Hypothalamus (tissue), 51 donors: ENCODE data around the gene AGMO.
"Not testable (repeated sequence)": the region's sequence is repeated elsewhere in the genome, so short reads cannot be mapped to it uniquely, and the experiment has no call there.

Source experiments
- DNase-seq, 51 donors: peaks; one replicate each; lab custom pipeline; 2025; lab: John Stamatoyannopoulos, UW

Gene AGMO

DNA sequence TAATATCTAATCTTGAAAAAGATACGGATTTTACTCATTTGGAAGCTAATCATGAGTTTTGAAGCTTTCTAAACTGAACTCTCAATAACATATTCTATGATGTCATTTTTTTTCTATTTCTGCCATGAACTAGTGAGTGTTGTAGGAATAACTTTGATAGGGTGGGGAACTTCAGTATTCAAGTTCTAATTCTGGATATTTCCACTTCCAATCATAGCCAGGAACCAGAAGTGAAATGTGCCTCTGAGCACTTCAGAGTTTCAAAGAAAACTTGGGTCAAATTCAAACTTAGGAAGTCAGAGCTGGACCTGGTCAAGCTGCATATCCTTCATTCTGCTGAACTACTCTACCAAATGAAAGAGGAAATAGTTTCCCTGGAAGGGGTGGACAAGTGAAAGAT lies 847 bp downstream of the AGMO start:
- peak in 2 of 51 donors; percentile 13 to 25 for DNase-seq

DNA sequence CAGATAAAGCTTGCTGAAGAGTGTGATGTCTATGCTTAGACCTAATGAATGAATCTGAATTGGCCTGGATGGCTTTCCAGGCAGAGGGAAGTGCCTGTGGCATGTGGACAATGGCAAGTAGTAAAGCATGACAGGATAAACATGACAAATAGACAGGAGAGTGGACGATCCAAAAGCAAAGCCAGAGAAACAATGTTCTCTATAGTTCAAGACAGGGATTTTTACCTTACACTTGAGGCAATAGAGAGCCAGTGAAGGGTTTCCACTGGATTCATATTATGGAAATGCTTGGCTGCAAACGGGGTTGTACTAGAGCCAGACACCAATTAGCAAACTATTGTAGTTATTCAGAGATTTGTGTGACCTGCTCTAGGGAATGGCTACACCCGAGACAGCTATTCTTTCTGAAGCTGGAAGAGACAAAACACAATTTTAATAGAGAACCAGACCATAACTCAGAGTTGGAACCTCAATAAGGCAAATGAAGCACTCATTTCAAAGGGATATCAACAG lies 2.3 kb downstream of the AGMO start:
- no peak for DNase-seq

- DNase-seq: no peak
Measured at GRCh38 chr7:15558756-15559155, 3.1 kb downstream of the AGMO start.

- no peak for DNase-seq
Measured at GRCh38 chr7:15557686-15558085, 4.1 kb downstream of the AGMO start.

DNA sequence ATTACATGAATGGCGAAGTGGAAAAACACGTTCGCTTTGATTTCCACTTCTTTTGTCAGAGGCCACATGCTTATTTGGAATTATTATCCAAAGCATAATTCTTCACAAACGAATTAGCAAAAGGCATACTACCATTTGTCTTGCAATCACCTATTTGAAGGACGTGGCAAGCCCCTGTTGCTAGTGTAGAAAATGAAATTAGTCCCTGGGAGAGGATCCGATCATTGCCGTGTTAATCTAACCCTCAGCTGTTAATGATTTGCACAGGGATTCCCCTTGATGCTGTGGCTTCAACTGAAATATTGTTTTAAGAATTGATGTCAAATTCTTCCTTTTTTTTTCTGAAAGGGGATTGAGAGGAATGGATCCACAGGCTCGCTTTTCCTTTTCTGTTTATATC lies 4.6 kb downstream of the AGMO start:
- no peak for DNase-seq

DNA sequence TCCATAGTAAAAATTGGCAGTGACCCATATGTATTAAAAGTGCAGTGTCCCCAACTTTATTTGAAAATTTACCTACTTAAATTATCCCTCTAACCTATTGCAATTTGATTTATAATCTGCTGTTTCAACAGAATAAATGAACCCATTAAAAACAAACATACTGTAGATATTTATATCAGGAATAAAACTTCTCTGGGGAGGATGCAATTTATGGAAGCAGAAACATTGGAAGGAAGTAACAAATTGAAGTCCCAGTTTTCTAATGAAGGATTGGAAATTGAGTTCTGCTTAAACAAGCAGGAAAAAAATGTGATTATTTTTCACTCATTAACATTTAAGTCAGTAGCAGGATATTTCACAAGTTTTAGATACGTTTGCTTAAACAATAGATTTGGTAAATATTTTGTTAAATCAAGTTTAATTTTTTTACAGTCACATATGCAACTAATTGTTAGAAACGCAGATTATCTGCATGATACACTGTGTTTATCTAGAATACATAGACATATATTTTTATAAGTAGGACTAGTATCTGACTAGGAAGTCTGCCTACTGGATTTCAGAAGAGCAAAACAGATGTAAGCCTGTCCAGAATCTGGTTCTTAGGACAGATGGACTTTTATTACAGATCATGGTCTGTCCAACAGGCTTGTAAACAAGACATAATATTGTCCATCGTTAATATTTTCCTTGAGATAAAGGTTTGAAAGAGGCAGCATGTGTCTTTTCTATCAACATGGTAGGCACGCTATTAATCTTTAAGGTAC lies 5.3 kb downstream of the AGMO start:
- no peak for DNase-seq

GRCh38 chr7:15555381-15555859 lies 6.4 kb downstream of the AGMO start:
- no peak for DNase-seq

DNA sequence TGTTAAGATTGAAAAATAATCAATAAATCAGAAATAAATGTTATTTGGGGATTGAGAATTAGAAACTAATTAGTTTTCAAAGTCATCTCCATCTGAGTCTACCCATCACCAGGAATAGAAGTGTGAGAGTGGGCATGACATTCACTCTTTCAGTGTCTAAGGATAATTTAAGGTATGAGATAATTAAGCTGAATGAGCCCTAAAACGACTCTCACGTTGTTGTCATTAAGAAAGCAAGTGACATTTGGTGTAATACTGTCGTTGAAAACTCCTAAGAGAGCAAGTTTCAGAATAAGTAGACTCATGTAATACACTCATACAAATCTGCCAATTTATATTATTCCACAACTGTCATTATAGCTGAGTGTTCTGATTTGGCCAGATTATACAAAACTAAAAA lies 7.1 kb downstream of the AGMO start:
- no peak for DNase-seq

GRCh38 chr7:15554081-15554480 lies 7.7 kb downstream of the AGMO start:
- no peak for DNase-seq

GRCh38 chr7:15547320-15547719 lies 14.5 kb downstream of the AGMO start:
- DNase-seq: not testable (repeated sequence)

DNA sequence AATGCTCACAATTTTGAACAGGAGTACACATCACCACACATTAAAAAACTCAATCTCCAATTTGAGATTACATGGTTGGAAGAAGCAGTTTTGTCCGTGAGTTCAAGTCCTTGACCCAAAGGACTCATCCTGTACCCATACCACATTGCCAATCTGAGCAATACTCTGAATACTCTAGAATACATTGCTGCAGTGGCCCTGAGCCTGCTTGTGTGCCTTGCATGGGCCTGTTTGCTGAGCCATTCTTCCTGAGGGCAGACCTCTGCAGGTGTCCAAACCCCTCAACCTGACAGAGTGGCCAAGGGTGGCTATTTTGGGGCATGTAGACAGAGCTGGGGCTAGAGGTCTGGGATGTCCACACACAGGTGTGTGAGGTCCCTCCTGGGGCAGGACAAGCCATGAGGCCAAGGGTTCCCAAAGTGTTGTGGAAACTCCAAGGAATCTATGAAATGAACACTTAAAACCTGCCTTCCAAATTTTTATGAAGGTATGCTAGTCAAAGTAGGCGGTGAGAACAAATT lies 15.5 kb downstream of the AGMO start:
- no peak for DNase-seq

DNA sequence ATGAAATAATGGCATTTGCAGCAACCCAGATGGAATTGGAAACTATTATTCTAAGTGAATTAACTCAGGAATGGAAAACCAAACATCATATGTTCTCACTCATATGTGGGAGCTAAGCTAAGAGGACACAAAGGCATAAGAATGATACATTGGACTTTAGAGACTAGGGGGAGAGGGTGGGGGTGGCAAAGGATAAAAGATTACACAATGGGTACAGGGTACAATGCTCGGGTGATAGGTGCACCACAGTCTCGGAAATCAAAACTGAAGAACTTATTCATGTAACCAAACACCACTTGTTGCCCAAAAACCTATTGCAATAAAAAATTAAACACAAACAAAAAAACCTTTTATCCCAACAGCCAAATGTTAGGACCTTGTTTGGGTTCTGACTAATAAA lies 17.8 kb downstream of the AGMO start:
- DNase-seq: no peak

- no peak for DNase-seq
Measured at GRCh38 chr7:15543256-15543655, 18.6 kb downstream of the AGMO start.

- DNase-seq: no peak
Measured at GRCh38 chr7:15527648-15528047, 34.2 kb downstream of the AGMO start.

DNA sequence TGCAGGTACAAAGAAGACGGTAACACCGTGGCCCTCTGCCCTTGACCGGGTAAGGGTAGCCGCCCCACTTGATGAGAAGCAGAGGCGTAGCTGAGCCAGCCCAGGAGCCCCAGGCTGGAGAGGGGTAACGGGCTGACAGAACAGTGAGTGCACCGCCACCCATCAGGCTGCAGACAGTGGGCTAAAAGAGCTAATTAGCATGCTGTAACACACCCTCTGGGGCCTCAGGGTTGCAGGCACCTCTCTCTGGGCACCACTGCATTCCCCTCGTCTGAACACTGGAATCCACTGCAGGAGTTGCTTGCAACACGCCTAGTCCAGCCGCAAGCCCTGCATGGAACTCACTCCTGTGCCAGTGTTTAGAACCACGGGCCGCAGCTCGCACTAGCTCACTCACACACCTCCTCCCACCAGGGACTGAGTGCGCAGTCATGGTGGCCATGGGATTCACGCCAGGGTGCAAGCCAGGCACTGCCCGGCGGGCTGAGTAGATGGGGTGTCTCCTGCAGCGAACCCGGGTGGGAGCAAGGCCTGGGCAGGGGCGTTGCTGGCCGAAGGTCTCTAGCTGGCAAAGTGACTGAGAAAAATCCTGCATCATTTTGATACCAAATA lies 36.1 kb downstream of the AGMO start:
- DNase-seq: no peak

DNA sequence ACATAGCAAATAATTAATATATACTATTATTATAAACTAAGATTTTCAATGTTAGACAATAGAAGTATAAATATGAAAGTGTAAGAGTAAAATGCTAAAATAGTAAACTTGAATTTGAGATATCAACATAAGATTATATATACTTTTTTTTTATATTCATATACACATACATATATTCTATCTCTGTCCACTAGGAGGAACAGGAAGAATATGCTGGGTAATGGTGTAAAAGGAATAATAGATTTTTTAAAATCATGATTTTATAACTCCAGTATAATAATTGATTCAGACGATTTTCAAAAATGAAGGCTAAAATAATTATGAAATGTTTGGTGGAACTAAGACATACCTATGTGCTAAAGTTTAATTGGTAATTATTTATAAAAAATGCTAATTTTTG lies 37.7 kb downstream of the AGMO start:
- DNase-seq: no peak

GRCh38 chr7:15517865-15518264 lies 44.0 kb downstream of the AGMO start:
- DNase-seq: not testable (repeated sequence)

DNA sequence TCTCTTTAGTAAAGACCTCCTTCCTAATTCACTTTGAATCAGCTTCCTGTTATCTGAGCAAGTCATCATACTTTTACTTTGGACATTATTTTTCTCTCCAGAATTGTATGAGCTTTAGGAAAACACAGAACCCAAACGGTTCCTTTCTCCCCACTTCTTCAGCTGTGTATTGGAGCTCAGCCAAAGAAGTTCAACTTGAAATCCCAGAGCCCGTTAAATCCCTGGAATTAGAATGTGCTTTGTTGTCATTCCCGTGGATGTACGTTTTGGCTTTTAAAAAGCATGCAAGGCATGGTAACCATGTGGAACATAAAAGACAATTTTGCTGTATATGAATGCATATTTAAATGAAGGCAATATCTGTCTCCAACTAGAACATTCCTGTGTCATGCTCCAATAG lies 46.6 kb downstream of the AGMO start:
- DNase-seq: no peak

DNA sequence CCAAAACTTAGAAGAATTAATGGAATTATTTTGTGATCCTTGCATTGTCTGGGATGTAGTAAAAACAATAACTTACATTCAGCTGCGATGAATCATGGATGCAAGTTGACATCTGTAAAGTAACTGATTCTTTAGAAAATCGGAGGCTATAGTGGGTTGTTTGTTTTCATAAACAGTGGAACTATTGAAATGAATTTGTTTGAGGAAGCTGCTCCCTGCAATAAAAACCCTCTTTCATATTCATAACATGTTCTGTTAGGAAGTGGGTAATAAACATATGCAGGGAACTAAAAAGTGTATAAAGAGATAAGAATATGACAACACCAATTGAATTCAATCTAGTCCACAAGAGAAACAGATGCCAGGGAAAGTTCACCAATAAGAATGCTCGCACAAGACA lies 53.6 kb downstream of the AGMO start:
- peak in 1 of 51 donors; percentile 59 for DNase-seq

GRCh38 chr7:15507708-15508107 lies 54.1 kb downstream of the AGMO start:
- DNase-seq: no peak

DNA sequence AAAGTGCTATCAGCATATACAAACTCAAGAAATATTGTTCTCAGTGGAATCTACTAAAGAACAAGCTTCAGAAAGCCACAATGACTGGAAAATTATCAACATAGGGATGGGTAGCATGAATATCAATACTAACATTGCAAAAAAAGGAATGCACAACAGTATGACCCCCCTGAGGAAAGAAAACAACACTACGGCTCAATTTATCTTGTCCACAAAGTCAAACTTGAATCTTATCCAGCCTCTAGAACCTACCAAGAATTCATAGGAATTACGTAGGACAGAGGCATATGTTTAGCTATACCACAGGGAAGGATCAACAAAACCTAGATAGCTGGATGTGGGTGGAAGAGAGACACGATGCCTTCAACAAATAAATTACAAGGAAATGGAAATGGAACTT lies 54.6 kb downstream of the AGMO start:
- no peak for DNase-seq

- DNase-seq: no peak
Measured at GRCh38 chr7:15505761-15506160, 56.1 kb downstream of the AGMO start.
